D721Med (cell line): ENCODE results near the gene NSUN7.

ENCODE experiments used
- DNase-seq: peaks from one replicate; pipeline ENCODE4 v3.0.0; 2011; ENCODE audit warnings: low spot score; ENCODE audit not compliant: insufficient read length
- FAIRE-seq: peaks from 2 replicates; lab custom pipeline; 2011; peaks lifted over from hg19 to GRCh38; lab: Jason Lieb, UNC
- TF ChIP-seq, protein P1 (sequence below): IDR thresholded peaks from 2 replicates; pipeline ENCODE4 v1.5.1; 2012; ENCODE audit warnings: mild to moderate bottlenecking, control low read depth; ENCODE audit not compliant: insufficient read depth; ENCODE audit errors: missing control alignments

NSUN7 gene

DNA sequence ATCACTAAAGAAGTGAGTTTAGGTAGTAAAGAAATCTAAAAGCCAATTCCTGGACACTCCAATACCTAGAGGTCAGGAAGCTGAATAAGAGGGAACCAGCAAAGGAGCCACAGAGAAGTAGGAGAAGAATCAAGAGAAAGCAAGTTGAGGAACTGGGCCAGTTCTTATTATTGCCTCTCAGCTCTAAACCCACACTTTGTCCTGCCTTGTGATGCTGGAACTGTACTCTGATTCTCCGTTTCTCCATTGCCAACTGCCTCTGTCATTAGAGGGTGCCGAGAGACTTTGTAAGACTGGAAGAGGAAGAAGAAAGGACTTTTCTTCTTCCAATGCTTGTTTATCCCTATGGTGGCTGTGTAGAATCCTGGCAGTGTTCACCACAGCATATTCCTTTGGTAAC is 38.6 kb downstream of the NSUN7 start:
- FAIRE-seq = no peak
- TF ChIP-seq, protein P1, sequence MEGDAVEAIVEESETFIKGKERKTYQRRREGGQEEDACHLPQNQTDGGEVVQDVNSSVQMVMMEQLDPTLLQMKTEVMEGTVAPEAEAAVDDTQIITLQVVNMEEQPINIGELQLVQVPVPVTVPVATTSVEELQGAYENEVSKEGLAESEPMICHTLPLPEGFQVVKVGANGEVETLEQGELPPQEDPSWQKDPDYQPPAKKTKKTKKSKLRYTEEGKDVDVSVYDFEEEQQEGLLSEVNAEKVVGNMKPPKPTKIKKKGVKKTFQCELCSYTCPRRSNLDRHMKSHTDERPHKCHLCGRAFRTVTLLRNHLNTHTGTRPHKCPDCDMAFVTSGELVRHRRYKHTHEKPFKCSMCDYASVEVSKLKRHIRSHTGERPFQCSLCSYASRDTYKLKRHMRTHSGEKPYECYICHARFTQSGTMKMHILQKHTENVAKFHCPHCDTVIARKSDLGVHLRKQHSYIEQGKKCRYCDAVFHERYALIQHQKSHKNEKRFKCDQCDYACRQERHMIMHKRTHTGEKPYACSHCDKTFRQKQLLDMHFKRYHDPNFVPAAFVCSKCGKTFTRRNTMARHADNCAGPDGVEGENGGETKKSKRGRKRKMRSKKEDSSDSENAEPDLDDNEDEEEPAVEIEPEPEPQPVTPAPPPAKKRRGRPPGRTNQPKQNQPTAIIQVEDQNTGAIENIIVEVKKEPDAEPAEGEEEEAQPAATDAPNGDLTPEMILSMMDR = no peak
- no peak for DNase-seq

DNA sequence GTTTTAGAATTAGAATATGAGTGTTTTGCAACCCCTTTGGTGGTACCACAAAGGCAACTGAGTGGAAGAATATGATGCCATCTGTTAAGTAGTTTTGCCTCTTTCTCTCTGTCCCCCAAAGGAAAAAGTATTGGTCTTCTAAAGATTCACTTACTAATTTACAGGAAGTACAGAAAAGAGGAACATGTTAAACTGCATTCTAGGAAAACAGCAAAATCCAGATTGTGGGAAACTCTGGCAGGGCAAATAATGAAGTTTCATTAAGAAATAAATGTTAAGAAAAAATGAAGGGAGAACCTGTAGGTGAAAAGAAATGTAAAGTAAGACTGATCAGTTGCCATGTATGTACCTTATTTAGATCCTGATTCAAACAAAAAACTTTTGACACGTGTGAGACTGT is 39.3 kb downstream of the NSUN7 start:
- no peak for DNase-seq
- TF ChIP-seq, protein P1 = no peak
- no peak for FAIRE-seq

DNA sequence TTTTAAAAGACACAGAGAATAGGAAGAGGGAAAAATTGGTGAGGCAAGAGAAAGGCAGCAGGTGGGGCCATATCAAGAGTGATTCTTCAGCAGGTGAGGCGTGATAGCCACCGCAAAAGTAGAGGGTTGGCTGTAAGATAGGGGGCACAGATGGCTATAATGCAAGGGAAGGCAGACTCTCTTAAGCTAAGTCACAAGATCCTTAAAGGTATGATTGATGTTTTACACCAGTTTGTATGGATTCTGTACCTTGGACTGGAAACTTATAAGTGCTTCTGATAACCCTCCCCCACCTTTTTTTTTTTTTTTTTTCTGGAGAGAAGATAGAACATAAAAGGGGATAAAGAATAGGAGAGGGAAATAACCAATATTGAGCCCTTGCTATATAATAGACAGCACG is 40.0 kb downstream of the NSUN7 start:
- TF ChIP-seq, protein P1 = no peak
- no peak for FAIRE-seq
- no peak for DNase-seq

DNA sequence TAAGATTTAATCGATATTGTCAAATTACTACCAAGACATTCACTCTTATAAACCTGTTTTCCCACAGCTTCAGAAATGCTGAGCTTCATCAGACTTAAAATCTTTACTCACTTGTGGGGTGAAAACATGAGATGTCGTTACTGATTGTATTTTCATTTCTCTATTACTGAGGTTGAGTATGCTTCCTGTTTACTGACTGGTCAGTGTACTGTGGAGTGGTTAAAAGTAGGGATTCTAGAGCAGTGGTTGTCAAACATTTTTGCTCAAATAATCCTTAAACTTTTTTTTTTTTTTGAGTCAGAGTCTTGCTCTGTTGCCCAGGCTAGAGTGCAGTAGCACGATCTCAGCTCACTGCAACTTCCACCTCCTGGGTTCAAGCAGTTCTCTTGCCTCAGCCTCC is 50.3 kb downstream of the NSUN7 start:
- TF ChIP-seq, protein P1 = no peak
- FAIRE-seq (no peak), DNase-seq (no peak)

DNA sequence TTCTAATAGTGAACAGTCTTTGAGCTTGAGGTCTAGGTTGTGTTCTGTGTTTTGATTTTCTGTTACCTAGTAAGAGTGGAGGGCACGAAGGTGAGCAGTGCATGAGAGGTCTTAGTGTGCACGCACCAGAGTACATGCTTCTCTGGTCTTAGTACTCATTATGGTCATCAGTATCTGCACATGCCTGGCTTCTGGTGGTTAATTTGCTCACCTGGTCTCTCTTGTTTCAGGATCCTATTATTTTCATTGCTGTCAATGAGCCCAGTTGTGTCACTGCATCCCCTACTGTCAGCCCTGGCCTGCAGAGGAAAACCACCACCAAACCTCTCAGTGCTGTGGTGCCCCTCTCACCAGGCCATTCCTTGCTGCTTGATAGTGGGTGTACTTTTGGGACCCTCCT is 54.8 kb downstream of the NSUN7 start:
- no peak for DNase-seq
- no peak for FAIRE-seq
- TF ChIP-seq, protein P1 = no peak

DNA sequence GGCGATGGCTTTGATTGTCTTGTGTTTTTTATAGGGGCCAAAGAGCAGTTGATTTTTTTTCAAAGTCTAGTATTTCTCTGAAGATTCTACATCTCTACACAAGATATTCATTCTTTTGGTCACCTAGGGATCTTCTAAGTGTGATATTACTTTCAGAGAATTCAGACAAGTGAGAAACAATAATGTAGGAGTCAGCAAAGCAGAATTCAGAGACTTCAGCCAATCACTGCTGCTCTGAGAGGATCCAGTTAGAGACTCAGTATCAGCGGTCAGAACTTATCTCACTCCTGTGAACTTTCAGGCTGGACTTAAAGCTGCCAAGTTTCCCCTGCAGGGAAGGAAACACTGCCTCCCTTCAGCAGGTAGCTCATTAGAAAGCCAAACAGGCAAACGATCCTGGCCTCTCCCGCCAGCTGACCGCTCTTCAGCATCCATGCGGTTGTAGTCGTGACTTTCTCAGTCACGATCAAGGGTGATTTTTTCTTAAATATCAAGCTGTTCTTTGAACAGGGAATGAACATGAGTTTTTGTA is 59.2 kb downstream of the NSUN7 start:
- no peak for FAIRE-seq
- TF ChIP-seq, protein P1 = no peak
- no peak for DNase-seq

DNA sequence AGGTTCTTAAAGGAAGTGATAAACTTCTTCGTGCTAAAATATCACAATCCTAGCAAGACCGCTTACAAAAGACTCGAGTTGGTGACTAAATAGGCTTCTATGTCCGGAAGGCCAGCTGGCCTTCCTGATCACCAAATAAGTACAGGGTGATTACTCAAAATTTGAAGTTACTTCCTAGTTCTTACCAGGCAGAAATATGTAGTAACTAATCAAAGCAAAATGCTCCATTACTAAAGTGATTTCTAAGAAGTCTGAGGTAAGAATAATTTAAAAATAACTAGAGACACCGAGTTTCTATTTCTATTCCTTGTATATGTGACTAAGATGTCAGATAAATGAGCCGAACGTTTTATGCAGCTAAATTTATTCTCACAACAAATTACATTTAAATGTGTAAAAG is 62.2 kb downstream of the NSUN7 start:
- FAIRE-seq = no peak
- TF ChIP-seq, protein P1 = no peak
- no peak for DNase-seq
